HepG2 (cell line): ENCODE measurements around the gene IKBIP. TPM values are rescaled to one million over a fixed set of nuclear protein-coding genes. Genes with fewer than 3 reads are reported as not detected.

ENCODE experiments used
- CCDC6 ChIP-seq: sonication (generic); formaldehyde crosslinking; IDR thresholded peaks from 2 replicates; pipeline ENCODE4 v1.8.1; 2022; ENCODE audit warnings: mild to moderate bottlenecking, missing genetic modification reagents, moderate library complexity
- HOXA7 ChIP-seq: sonication (generic); formaldehyde crosslinking; IDR thresholded peaks from 2 replicates; pipeline ENCODE4 v1.8.1; 2022; ENCODE audit warnings: mild to moderate bottlenecking, missing genetic modification reagents, moderate library complexity
- KDM5B ChIP-seq: sonication (generic); formaldehyde crosslinking; IDR thresholded peaks from 2 replicates; pipeline ENCODE4 v1.4.0; 2020; ENCODE audit warnings: missing genetic modification reagents, mild to moderate bottlenecking, borderline replicate concordance
- SRSF1 ChIP-seq: fragments of 200-400 bp; formaldehyde crosslinking; optimal IDR thresholded peaks from 2 replicates; pipeline ENCODE3; 2017; ENCODE audit warnings: mild to moderate bottlenecking, low read depth, low read length, moderate library complexity
- ZBTB38 ChIP-seq: sonication (generic); formaldehyde crosslinking; IDR thresholded peaks from 2 replicates; pipeline ENCODE4 v1.5.1; 2020; ENCODE audit warnings: mild to moderate bottlenecking, missing genetic modification reagents
- ZFP37 ChIP-seq: sonication (generic); formaldehyde crosslinking; IDR thresholded peaks from 2 replicates; pipeline ENCODE4 v1.4.0; 2020; ENCODE audit warnings: missing genetic modification reagents, borderline replicate concordance
- ZNF253 ChIP-seq: sonication (generic); formaldehyde crosslinking; IDR thresholded peaks from 2 replicates; pipeline ENCODE4 v1.8.0; 2022; ENCODE audit warnings: mild to moderate bottlenecking, missing genetic modification reagents, borderline replicate concordance
- ZNF552 ChIP-seq: sonication (generic); formaldehyde crosslinking; IDR thresholded peaks from 2 replicates; pipeline ENCODE4 v1.9.0; 2022; ENCODE audit warnings: missing genetic modification reagents, mild to moderate bottlenecking, borderline replicate concordance
- ZNF572 ChIP-seq: sonication (generic); formaldehyde crosslinking; IDR thresholded peaks from 2 replicates; pipeline ENCODE4 v1.5.1; 2020; ENCODE audit warnings: mild to moderate bottlenecking, missing genetic modification reagents
- ZNF674 ChIP-seq: sonication (generic); formaldehyde crosslinking; IDR thresholded peaks from 2 replicates; pipeline ENCODE4 v1.5.0; 2020; ENCODE audit warnings: low read depth, mild to moderate bottlenecking, missing genetic modification reagents
- ZNF703 ChIP-seq: sonication (generic); formaldehyde crosslinking; IDR thresholded peaks from 2 replicates; pipeline ENCODE4 v1.5.1; 2020; ENCODE audit warnings: missing genetic modification reagents, mild to moderate bottlenecking, moderate library complexity, borderline replicate concordance
- ZNF780A ChIP-seq: sonication (generic); formaldehyde crosslinking; IDR thresholded peaks from 2 replicates; pipeline ENCODE4 v1.8.0; 2022; ENCODE audit warnings: mild to moderate bottlenecking, missing genetic modification reagents, moderate library complexity
- ZNF782 ChIP-seq: sonication (generic); formaldehyde crosslinking; IDR thresholded peaks from 2 replicates; pipeline ENCODE4 v1.4.0; 2020; ENCODE audit warnings: missing genetic modification reagents, mild to moderate bottlenecking, borderline replicate concordance
- polyA plus RNA-seq, 8 experiments: library from polyadenylated mRNA; depleted of rRNA in 3 of 8; stranded (reverse) in 7 of 8; unstranded in 1 of 8; fragments of >200 nt; fragmentation: Illumina TruSeq in 4 of 8; extraction: Trizol in 4 of 8; gene quantifications; 2 replicates each; pipeline versions ENCODE4 v1.2.1 to v1.2.3, GENCODE V29; 2011 to 2016; ENCODE audit warnings: low read depth in 4 of 8, missing spikeins in 1 of 8, mixed read lengths in 1 of 8; ENCODE audit not compliant: insufficient read depth in 1 of 8
- total RNA-seq, 5 experiments: library from RNA; depleted of rRNA; stranded (reverse); fragments of >200 nt; fragmentation: Illumina TruSeq; extraction: Trizol; gene quantifications; 2 replicates each; pipeline ENCODE4 v1.2.3, GENCODE V29; 2016; ENCODE audit warnings: low read depth in 1 of 5
- TF ChIP-seq, protein P1 (sequence below): sonication (generic); formaldehyde crosslinking; IDR thresholded peaks from 2 replicates; pipeline ENCODE4 v1.5.0; 2020; ENCODE audit warnings: missing genetic modification reagents
- TF ChIP-seq, protein P2 (sequence below): IDR thresholded peaks from 2 replicates; pipeline ENCODE4 v1.6.1; 2016; ENCODE audit warnings: low read depth, borderline replicate concordance
- TF ChIP-seq, protein P3 (sequence below): sonication (generic); formaldehyde crosslinking; IDR thresholded peaks from 2 replicates; pipeline ENCODE4 v1.8.0; 2022; ENCODE audit warnings: missing genetic modification reagents, mild to moderate bottlenecking, borderline replicate concordance
- TF ChIP-seq, protein P4 (sequence below): sonication (generic); formaldehyde crosslinking; IDR thresholded peaks from 2 replicates; pipeline ENCODE4 v1.8.0; 2022; ENCODE audit warnings: mild to moderate bottlenecking, missing genetic modification reagents, moderate library complexity
- TF ChIP-seq, protein P5 (sequence below): sonication (generic); formaldehyde crosslinking; IDR thresholded peaks from 2 replicates; pipeline ENCODE4 v1.5.0; 2020; ENCODE audit warnings: mild to moderate bottlenecking, missing genetic modification reagents, moderate library complexity
- TF ChIP-seq, protein P6 (sequence below): sonication (generic); formaldehyde crosslinking; IDR thresholded peaks from 2 replicates; pipeline ENCODE4 v1.4.0; 2020; ENCODE audit warnings: missing genetic modification reagents

Gene IKBIP
- total and polyA plus RNA-seq, 2 of the 13 experiments (the other 11 are each of a cell fraction or from before 2014, with no cell fraction given) = 20.0 to 55.5 TPM

DNA sequence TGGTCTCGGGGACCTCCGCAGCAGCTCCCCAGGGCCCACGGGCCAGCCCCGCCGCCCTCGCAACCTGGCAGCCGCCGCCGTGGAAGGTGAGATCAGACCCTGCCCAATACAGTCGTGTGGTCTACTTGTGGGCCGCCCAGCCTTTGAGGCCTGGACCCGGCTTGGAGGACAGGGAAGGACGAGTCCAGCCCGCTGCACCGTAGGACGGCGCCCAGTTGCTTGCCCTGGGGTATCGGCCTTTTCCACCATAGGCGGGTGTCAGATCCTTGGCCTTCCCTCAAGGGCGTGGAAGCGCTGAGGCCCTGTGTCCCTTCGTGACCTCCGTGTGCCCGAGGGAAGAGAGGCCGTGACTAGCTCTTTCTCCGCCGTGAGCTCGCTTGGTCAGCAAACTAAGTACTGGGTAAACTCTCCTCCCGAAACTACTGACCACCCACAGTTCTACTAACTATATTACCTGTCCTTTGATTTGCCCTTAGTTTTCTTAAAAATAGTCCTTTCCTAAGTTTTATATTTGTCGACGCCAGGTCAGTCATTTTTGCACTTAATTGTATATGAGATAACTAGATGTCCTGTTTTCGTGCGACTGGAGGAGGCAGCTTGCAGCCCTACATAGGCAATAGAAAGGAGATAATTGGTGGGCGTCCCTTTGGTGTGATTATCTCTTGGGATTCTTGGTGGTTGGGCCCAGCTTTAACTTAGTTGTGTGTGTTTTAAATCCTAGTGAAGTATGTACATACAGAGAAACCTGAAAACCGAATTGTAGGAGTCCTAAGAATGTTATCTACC lies 50.3 kb downstream of the IKBIP start (continued):
- TF ChIP-seq ZFP37 (CRISPR knock-in tag) (no peak), ZNF253 (CRISPR knock-in tag) (peak; percentile 17; the same call in 1 of the 2 replicates), ZNF703 (CRISPR knock-in tag) (no peak), ZNF572 (CRISPR knock-in tag) (0 out of 2 replicates have a peak, but pooled peaks have one; percentile 25), ZNF552 (CRISPR knock-in tag) (no peak), ZNF674 (CRISPR knock-in tag) (peak; percentile 40; the same call in 1 of the 2 replicates), HOXA7 (no peak), SRSF1 (peak; percentile 26), ZBTB38 (CRISPR knock-in tag) (no peak), ZNF780A (0 out of 2 replicates have a peak, but pooled peaks have one; percentile 14), KDM5B (CRISPR knock-in tag) (no peak; the same call in 1 of the 2 replicates), ZNF782 (no peak), CCDC6 (CRISPR knock-in tag) (0 out of 2 replicates have a peak, but pooled peaks have one; percentile 12)
- TF ChIP-seq, protein P1, sequence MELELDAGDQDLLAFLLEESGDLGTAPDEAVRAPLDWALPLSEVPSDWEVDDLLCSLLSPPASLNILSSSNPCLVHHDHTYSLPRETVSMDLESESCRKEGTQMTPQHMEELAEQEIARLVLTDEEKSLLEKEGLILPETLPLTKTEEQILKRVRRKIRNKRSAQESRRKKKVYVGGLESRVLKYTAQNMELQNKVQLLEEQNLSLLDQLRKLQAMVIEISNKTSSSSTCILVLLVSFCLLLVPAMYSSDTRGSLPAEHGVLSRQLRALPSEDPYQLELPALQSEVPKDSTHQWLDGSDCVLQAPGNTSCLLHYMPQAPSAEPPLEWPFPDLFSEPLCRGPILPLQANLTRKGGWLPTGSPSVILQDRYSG (CRISPR knock-in tag) = no peak
- TF ChIP-seq, protein P2, sequence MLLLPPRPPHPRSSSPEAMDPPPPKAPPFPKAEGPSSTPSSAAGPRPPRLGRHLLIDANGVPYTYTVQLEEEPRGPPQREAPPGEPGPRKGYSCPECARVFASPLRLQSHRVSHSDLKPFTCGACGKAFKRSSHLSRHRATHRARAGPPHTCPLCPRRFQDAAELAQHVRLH = no peak
- TF ChIP-seq, protein P3, sequence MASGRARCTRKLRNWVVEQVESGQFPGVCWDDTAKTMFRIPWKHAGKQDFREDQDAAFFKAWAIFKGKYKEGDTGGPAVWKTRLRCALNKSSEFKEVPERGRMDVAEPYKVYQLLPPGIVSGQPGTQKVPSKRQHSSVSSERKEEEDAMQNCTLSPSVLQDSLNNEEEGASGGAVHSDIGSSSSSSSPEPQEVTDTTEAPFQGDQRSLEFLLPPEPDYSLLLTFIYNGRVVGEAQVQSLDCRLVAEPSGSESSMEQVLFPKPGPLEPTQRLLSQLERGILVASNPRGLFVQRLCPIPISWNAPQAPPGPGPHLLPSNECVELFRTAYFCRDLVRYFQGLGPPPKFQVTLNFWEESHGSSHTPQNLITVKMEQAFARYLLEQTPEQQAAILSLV (CRISPR knock-in tag) = no peak
- TF ChIP-seq, protein P4, sequence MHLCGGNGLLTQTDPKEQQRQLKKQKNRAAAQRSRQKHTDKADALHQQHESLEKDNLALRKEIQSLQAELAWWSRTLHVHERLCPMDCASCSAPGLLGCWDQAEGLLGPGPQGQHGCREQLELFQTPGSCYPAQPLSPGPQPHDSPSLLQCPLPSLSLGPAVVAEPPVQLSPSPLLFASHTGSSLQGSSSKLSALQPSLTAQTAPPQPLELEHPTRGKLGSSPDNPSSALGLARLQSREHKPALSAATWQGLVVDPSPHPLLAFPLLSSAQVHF (CRISPR knock-in tag) = 0 out of 2 replicates have a peak, but pooled peaks have one; percentile 13
- TF ChIP-seq, protein P5, sequence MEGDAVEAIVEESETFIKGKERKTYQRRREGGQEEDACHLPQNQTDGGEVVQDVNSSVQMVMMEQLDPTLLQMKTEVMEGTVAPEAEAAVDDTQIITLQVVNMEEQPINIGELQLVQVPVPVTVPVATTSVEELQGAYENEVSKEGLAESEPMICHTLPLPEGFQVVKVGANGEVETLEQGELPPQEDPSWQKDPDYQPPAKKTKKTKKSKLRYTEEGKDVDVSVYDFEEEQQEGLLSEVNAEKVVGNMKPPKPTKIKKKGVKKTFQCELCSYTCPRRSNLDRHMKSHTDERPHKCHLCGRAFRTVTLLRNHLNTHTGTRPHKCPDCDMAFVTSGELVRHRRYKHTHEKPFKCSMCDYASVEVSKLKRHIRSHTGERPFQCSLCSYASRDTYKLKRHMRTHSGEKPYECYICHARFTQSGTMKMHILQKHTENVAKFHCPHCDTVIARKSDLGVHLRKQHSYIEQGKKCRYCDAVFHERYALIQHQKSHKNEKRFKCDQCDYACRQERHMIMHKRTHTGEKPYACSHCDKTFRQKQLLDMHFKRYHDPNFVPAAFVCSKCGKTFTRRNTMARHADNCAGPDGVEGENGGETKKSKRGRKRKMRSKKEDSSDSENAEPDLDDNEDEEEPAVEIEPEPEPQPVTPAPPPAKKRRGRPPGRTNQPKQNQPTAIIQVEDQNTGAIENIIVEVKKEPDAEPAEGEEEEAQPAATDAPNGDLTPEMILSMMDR = no peak
- TF ChIP-seq, protein P6, sequence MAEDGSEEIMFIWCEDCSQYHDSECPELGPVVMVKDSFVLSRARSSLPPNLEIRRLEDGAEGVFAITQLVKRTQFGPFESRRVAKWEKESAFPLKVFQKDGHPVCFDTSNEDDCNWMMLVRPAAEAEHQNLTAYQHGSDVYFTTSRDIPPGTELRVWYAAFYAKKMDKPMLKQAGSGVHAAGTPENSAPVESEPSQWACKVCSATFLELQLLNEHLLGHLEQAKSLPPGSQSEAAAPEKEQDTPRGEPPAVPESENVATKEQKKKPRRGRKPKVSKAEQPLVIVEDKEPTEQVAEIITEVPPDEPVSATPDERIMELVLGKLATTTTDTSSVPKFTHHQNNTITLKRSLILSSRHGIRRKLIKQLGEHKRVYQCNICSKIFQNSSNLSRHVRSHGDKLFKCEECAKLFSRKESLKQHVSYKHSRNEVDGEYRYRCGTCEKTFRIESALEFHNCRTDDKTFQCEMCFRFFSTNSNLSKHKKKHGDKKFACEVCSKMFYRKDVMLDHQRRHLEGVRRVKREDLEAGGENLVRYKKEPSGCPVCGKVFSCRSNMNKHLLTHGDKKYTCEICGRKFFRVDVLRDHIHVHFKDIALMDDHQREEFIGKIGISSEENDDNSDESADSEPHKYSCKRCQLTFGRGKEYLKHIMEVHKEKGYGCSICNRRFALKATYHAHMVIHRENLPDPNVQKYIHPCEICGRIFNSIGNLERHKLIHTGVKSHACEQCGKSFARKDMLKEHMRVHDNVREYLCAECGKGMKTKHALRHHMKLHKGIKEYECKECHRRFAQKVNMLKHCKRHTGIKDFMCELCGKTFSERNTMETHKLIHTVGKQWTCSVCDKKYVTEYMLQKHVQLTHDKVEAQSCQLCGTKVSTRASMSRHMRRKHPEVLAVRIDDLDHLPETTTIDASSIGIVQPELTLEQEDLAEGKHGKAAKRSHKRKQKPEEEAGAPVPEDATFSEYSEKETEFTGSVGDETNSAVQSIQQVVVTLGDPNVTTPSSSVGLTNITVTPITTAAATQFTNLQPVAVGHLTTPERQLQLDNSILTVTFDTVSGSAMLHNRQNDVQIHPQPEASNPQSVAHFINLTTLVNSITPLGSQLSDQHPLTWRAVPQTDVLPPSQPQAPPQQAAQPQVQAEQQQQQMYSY (CRISPR knock-in tag) = no peak
